GM19328 (cell line): ENCODE measurements around the gene RHCE.
"Not testable (repeated sequence)": the region's sequence is repeated elsewhere in the genome, so short reads cannot be mapped to it uniquely, and the experiment has no call there.

ENCODE experiments used
- ATAC-seq: cut with Tn5 transposase; IDR thresholded peaks from one replicate; pipeline ENCODE4 v1.9.1; 2021; ENCODE audit warnings: mild to moderate bottlenecking, moderate library complexity; ENCODE audit not compliant: unreplicated experiment

RHCE gene

DNA sequence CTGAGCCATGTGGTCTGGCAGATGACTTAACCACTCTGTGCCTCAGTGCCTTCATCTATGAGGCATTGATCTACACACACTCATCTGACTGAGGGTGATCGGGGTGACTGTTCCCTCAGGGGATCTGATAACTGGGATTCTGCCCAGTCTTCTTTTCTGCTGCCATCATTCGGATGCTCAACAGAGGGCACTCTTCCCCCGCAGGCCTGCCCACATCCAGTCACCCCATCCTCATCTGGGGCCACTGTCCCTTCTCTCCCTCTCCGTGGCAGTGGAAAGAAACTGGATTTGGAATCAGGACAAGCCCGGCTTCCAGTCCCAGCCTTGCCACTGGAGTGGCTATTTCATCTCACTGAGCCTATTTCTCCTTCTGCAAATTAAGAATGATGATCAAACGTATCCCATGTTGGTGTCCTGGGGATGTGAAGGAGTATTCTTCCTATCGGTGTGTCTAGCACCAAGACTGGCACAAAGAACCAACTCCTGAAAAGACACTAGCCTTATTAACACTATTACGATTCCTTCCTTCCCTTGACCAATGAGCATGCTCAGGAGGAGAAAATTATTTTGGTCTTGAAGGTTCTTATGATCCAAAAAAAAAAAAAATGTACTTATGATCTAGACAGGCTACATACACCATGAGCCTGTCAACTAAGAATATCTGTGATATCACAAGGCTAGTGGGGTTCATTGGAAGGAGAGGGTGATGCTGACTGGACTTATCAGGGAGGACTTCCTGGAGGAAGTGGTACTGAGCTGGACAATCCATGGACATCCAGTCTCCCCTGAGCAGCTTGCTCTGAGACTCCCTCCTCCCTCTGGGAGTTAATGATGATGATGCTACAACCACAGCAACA is 17.4 kb downstream of the RHCE start:
- ATAC-seq: not testable (repeated sequence)

DNA sequence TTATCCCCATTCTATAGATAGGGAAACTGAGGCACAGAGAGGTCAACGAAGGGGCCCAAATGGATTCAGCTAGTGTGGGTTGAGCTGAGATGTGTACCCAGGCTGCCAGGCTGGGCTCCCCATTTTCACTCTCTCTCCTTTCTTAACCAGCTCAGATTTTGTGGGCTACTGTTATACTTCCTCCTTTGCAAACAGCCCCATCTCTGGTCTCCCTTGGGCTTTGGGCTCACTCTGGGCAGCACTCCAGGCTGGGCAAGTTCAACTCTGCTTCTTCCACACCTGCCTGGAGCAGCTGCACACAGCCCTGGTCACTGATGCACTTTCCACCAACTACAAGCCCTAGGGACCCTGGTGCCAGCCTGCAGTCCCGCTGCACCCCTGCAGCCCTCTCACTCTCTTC is 22.5 kb downstream of the RHCE start:
- not testable (repeated sequence) for ATAC-seq

DNA sequence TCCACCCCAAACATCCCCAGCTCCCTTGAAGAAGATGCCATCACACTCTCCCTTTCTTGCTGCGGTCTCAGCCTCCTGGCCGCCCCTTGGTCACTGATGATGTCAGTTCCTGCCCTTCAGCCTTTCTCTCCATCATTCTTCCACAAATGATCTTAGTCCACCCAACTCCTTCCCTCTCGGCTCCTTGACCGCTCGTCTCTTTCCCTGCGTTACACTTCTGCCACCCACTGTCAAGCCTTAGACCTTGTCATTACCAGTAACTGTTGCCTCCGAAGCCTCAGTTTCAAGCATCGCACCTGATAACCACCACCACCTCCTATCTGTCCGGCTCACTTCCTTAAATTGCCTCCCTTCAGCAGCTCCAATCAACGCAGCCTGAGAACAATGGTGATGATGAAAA is 23.1 kb downstream of the RHCE start:
- ATAC-seq: not testable (repeated sequence)

DNA sequence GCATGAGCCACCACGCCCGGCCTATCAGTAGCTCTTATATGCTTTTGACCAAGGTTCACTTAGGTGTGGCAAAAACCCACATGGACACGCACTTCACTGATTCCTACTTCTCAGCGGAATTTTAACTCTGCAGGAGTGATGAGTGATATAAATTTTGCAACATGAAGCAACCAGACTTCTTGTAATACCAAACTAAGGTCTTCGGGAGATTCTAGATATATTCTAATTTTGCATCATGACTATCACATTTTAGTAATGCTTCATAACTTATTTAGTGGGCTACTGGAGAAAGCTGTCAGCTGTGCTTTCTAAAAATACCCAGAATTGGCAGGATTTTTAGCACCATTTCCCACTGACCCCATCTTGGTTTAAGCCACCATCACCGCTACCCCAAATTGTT is 27.8 kb downstream of the RHCE start:
- ATAC-seq: no peak

DNA sequence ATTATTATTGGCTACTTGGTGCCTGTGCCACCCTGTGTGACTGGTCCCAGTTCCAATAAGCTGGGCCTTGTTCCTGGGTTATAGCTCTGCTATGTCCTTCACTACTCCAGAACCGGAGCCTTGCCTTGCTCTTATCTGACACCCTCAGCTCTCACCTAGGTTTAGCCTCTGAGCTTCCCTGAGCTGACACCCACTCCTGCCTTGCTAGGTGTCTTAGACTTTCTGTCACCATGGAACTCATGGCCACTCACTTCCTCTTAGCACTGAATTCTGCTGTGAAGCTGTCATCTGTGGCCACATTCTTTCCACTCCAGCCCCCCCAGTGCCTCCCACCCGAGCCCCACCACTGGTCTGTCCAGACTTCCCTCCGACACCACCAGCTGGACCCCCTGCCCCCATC is 30.9 kb downstream of the RHCE start:
- ATAC-seq: not testable (repeated sequence)

DNA sequence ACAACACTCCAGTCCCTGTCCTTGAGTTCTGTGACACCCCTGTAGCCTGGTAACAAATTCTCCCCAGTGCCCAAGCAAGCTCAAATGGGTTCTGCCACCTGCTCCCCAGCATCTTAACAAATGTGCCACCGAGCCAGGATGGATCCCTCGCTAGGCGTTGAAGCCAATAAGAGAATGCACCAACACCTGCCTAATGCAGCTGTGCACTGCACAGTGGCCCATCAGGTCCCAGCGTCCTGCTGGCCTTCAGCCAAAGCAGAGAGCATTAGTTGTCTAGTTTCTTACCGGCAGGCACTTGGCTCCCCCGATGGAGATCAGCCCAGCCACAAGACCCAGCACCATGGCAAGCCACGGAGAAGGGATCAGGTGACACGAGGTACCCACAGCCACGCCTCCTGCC is 31.9 kb downstream of the RHCE start:
- ATAC-seq: not testable (repeated sequence)

DNA sequence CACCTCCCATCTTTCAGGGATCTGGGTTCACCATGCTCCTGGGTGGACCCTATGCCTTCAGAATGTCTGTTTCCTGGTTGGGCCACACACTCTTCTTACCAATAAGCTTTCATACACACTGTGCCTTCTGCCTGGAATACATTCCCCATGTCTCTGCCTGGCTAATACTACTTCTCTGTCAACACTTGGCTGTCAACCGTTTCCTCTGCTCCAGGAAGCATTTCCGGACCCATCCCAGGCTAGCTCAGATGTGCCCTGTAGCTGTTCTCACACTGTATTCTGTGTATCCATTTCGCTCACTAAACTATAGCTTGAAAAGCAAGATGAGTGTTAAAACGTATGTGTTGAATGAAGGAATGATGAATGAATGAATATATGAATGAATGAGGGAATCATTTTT is 33.5 kb downstream of the RHCE start:
- not testable (repeated sequence) for ATAC-seq

DNA sequence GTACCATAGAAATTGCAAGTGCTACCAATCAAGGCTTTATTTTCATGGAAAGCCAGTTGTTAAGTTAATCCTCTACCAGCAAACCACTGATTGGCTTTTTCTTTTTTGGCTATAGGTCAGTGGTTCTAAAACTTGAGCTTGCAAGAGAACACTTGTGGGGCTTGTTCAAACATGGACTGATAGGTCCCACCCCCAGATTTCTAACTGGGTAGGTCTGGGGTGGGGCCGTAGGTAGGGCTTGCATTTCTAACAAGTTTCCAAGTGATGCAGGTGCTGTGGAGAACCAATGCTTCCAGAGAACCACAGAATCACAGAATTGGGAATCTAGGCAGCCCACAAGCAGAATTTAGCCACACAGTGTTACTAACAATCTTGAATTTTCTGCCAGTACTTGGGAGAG is 36.8 kb downstream of the RHCE start:
- not testable (repeated sequence) for ATAC-seq

DNA sequence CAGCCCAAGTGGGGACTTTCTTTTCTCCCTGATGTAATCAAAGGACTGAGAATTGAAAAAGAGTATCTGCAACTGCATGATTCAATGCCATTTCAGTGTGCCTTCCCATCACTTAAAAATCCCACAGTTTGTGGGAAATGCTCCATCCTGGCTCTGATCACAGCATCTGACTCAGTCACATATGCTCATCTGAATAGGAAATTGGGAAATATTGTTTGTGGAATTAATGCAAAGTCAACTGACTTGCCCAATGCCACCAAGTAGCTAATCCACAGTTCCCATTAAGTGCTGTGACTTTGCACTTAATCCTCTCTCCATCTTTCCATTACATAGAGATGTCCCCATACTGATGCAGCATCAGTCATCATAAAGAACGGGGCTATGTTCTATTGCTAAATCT is 37.5 kb downstream of the RHCE start:
- ATAC-seq: not testable (repeated sequence)

DNA sequence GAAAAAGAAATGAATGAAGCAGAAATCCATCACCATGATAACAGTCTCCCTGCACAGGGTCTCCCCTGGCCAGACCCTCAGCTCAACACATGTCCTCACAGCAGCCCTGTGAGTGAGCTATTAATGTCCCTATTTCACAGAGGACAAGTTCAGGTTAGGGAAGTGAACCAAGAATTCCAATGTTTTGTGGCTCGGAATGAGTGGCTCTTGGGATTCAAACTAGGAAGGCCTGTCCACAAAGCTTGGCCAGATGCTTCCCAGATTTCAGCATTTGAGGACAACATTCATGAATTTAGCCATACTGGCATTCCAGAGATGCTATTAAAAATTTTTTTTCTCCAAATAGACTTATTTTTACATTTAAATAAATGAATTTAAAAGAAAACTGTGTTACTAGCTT is 38.1 kb downstream of the RHCE start:
- ATAC-seq: not testable (repeated sequence)

DNA sequence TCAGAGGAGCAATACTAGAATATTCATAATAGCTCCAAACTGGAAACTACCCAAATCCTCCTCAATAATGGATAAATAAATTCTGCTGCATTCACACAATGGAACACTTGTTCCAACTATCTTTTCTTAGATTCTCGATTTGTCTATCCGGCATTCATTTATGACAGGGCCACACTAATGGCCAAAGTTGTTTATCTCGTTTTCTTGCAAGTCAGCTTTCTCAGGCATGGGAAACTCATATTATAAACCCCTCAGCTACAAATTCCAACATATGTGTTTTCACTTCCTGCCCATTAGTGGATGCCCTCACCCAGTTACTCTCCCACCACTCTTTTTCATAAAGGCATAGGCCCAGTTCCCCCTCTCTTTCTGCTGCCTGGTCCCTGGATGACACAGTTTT is 42.3 kb downstream of the RHCE start:
- not testable (repeated sequence) for ATAC-seq

DNA sequence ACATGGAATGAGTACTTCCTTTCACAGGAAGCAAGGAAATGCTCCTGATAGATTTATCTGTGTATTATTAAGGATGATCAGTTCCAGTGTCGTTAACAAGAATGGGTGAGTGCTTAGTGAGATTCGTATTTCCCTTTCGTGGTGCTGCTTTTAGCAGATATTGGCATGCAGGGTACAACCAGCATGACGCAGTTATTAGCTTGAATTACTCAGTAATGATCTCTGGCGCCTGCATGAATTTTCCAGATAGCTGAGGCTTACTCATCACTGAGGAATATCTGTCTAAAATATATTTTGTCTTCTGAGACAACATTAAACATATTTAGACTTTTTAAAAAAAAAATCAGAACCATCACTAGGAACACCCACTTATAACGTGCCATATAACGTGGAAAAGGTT is 48.9 kb downstream of the RHCE start:
- ATAC-seq: not testable (repeated sequence)

DNA sequence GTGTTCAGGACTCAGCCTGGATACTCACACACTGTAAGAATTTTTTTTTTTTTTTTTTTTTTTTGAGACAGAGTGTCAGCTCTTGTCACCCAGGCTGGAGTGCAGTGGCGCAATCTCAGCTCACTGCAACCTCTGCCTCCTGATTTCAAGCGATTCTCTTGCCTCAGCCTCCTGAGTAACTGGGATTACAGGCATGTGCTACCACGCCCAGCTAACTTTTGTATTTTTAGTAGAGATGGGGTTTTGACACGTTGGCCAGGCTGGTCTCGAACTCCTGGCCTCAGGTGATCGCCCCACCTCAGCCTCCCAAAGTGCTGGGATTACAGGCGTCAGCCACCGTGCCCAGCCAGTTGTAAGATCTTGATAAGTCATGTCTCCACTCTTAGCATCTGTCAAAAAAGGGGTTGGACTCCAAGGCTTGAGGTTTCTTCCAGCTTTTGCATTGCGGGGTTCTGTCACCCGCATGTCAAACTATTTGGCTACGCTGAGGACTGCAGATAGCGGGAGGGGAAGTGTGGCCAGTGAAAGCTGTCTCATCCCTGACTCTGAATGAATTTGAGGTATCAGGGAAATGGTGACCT is 50.8 kb downstream of the RHCE start:
- not testable (repeated sequence) for ATAC-seq

DNA sequence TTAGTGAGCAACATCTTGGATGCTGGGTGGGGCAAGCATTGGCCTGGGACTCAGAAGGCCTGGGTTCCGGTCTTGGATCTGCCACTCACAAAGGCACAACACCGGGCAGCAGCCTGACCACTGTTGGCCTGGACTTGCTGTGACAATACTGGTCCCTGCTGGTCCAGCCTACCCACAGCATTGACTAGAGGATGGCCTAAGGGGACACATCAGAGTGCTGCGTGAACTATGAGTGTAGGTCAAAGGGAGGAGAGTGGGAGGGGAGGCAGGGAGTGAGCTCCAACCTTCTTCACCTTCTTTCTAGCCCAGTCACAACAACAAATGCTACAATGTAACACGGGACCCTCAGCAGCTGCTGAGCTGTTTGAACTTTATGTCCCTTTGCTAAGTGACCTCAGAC is 51.4 kb downstream of the RHCE start:
- no peak for ATAC-seq

DNA sequence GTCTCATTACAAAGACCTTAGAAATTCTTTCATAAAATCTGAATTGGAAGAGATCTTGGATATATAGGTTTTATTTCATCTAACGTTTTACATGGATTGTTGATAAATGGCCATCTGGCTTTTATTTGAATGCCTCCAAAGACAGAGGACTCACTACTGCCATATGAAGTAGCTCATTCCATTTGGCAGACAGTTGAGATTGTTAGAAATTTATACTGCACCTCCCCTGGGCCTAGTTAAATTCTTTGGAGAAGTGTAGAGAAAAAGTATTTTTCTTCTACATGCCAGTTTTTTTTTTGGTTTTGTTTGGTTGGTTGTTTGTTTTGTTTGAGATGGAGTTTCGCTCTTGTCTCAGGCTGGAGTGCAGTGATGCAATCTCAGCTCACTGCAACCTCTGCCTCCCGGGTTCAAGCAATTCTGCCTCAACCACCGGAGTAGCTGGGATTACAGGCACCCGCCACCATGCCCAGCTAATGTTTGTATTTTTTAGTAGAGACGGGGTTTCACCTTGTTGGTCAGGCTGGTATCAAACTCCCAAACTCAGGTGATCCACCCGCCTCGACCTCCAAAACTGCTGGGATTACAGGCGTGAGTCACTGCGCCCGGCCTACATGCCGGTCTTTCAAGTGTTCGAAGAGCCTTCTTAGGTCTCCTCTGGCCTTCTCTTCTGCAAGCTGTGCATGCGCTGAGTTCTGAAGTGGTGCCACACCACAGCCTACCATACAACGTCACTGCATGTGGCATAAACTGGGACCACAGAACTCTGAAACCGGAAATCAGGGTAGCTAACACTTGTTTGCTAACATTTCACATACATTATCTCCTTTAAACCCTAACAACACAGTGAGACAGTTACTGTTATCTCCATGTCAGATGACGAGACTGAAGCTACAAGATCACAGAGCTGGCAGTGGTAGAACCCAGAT is 57.7 kb downstream of the RHCE start:
- not testable (repeated sequence) for ATAC-seq

DNA sequence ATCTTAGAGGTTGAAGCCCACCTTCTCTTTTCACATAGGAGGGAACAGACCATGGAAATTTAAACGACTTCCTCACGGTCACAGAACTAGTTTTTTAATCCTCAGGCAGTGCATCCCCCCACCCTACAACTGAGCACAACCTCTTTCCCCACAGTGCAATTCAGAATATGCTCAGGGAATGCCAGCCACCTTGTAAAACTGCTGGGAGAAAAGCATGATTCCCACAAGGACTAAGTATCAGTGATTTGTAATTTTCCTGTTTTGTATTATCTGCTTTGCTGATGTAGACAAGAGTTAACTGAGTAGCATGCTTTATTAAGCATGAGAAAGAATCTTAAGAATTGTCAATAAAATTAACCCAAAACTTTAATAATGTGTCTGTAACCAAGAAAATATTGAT is 58.7 kb downstream of the RHCE start:
- no peak for ATAC-seq

DNA sequence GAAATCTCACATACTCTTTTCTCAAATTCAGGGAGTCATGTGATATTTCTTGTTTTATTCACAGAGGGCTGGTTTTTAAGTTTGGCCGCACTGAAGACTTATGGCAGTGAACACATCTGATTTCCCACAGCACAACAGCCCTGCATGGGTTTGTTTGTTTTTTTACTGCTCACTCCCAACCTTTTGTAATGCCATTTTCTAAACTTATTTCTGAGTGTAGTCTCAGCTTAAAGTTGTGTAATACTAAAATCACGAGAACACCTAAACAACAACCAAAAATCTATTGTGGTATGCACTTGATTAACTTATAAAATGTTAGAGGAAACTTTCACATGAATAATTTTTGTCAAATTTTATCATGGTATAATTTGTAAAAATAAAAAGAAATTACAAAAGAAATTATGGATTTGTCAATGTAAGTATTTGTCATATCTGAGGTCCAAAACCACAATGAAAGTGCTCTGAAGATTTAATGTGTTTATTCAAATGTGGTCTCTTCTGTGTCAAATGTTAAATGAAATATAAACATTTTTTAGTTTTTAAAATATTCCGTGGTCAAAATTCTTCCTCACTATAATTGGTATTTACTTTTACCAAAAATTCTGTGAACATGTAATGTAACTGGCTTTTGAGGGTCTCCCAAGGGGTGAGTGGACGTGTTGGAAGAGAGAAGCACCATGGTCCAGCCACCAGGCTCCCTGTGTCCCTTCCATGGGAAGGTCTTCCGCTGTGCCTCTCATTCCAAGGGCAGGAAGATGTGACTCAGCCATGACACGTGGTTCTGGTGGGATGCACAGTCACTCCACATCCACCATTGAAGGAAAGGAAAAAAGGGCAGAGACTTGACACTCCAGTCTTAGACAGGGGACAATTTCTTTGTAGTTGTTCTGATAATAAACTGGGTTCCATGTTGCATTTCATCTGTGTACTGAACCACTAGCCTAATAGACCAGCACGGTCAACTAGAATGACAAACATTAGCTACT is 59.7 kb downstream of the RHCE start:
- no peak for ATAC-seq

DNA sequence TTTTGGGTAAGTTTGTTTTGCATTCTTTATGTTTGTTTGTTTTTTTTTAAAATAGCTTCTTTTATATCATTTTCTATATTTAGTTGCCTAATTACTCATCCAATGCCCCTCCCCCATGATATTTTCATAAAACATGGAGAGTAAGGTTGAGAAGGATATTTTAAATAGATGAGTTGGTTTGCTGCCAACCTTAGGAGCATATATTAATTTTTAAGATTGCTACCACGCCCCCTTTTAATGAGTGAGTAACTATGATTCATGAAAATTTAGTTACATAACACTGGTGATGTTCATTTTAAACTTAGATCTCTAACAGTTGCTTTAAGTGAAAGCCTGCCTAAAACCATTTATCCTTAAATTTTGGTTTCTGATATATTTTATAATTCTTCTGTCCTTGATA is 63.8 kb downstream of the RHCE start:
- no peak for ATAC-seq

DNA sequence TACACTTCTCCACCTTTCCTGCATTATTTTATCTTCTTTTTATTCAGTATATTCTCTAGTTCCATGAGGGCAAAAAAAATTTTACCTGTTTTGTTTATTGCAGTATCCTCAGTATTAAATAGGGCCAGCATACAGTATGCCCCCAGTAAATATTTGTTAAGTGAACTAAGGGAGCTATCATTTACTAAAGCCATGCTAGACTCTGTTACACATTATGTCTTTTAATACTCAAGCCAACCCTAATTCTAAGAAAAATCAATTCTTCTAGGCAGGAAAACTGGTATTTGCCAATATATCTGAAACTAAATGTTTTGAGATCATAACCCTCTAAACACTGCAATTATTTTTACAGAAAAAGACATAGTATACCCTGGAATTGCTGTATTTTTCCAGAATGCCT is 64.2 kb downstream of the RHCE start:
- ATAC-seq: no peak

DNA sequence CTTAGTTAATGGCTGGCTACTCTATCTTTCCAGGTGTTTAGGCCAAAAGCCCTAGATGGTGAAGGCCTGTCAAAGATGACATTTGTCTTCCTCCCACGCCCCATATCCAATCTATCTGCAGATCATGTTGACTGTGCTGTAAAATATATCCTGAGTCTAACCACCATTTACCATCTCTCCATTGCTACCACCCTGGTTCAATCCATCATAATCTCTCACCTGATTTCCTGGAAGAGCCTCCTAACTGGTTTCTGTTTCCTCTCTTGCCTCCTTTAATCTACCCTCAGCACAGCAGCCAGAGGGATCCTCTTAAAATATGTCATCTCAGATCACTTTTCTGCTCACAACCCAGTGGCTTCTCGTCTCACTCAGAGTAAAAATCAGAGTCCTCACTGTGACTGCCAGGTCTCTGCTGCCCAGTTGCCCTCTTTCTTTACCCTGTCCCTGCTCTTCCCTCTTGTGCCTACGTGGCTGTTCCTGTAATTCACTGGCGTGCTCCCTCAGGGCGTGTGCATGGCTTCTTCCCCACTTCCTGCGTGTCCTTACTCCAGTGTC is 64.7 kb downstream of the RHCE start:
- ATAC-seq: no peak
